ENCODE measurements around the gene RSRC1.
"Not testable (repeated sequence)": the region's sequence is repeated elsewhere in the genome, so short reads cannot be mapped to it uniquely, and the experiment has no call there.

RSRC1 gene

DNA sequence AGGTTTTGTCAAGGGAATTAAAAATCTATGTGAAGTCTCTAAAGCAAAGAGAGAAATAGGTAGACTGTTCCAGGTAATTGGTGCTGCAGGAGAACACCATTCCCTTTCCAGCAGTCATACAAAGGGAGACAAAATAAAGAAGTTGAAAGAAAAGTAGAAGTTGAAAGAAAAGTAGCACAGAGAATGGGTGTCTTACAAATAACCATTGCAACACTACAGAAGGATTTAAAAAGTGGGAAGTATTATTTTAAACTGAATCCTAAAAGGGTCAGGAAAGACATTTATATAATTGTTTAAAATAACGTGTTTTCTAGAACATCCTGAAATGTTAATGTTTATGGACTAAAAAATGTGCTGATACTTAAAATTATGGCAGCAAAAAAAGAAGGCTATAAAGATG is 223.8 kb downstream of the RSRC1 start:
- DNase-seq: no peak

DNA sequence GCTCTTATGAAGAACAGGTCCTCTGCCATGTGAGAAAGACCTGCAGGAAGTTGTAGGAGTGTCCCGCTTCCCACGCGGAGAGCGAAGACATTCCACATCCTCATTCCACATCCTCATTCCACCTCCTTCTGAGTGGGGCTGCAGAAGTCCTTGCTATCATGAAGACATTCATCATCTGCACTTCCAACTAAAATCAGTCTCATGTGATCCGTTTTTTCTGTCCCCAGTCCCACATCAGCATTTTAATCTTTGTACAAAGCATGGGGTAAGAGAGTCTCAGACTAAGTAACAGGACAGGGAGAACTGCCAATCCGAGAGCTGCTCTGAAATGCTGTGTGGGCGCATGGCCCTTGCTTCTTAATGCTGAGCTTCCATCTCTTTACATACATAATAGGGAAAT is 227.2 kb downstream of the RSRC1 start:
- DNase-seq: no peak

DNA sequence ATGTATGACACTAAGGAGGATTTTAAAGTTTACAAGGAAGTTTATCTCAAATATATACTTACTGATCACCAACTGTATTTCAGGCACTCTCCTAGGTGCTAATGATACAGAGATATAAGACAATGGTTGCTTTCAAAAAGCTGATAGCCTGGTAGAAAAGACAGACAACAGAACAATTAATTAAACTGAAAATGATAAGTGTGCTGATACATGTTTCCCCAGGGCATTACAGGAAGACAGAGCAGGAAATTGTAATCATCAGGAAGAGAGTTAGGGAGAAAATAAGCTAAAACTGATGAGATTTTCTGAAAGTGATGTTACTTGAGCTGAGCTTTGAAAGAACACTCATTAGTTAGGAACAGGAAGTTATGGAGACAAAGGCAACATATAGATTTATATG is 229.7 kb downstream of the RSRC1 start:
- DNase-seq: no peak

DNA sequence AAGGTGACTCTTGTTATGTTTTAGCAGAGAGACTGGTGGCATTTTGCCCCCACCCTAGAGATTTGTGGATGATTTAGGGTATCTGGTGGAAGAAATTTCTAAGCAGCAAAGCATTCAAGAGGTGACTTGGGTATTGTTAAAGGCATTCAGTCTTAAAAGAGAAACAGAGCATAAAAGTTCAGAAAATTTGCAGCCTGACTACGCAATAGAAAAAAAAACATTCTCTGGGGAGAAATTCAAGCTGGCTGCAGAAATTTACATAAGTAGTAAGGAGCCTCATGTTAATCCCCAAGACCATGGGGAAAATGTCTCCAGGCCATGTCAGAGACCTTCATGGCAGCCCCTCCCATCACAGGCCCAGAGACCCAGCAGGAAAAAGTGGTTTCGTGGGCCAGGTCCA is 231.1 kb downstream of the RSRC1 start:
- DNase-seq: not testable (repeated sequence)

DNA sequence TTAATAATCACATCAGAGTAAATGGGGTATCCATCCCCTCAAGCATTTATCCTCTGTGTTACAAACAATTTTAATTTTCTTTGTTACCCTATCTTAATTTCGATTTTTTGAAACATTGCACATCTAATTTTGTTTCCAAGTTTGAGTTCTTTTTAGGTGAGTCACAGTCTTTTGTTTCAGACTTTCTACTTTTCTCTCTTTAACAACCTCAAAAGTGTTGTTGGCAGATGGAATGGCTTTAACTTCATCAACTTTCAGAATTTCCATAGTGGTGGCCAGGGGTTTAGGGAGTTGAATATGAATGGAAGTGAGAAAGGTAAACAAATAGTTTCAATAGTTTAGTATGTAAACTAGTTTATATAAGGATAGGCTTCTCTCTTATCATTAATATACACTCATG is 238.1 kb downstream of the RSRC1 start:
- DNase-seq: no peak

DNA sequence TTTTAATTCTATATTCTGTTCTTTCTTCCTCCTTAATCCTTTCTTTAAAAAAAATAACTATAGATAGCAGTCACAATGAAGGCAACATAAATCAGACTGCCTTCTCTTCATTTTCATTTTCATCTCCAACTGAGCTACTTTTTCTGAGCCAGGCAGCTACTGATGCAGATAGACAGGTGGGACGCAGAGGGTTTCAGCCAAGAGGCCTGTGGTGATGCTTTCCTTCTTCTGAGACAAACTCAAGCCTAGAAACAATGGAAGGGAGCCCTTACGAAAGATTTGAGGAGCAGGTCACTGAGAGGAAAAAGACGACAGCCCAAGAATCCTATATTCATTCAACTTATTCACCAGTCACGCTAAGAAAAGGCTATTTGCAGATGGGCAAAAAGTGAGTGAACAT is 241.1 kb downstream of the RSRC1 start:
- DNase-seq: no peak

DNA sequence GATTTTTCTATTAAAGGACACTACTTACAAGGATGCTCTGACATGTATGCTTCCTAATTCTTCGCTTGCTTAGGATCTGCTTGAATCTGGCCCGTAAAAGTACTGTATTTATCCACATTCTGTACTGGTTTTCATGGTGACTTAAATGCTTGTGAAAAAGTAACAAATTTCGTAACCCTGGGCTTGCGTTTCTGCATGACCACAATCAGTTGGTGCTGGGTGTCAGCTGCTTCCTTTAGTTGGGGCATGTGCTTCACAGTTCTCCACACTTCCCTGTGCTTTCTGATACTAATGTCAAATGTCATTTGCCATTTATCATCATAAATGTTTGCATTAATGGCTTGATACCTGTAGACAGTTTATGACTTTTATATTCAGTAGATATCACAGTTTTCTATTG is 242.7 kb downstream of the RSRC1 start:
- no peak for DNase-seq

DNA sequence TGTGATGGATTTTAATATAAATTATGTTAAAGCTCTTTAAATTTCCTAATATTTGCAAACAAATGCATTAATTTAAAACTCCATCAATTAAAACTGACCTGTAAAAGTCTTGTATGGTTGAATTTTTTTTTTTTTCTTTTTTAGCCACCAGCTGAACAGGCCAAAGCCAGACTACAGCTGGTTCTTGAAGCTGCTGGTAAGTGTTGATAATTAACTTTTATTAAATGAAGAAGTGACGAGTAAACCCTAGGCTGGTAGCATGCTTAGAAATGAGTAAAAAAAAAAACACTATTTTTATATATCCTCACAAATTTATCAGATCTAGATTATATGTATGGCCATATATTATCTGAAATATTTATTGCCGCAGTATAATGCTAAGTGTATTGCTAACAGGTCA is 244.8 kb downstream of the RSRC1 start:
- DNase-seq: no peak

DNA sequence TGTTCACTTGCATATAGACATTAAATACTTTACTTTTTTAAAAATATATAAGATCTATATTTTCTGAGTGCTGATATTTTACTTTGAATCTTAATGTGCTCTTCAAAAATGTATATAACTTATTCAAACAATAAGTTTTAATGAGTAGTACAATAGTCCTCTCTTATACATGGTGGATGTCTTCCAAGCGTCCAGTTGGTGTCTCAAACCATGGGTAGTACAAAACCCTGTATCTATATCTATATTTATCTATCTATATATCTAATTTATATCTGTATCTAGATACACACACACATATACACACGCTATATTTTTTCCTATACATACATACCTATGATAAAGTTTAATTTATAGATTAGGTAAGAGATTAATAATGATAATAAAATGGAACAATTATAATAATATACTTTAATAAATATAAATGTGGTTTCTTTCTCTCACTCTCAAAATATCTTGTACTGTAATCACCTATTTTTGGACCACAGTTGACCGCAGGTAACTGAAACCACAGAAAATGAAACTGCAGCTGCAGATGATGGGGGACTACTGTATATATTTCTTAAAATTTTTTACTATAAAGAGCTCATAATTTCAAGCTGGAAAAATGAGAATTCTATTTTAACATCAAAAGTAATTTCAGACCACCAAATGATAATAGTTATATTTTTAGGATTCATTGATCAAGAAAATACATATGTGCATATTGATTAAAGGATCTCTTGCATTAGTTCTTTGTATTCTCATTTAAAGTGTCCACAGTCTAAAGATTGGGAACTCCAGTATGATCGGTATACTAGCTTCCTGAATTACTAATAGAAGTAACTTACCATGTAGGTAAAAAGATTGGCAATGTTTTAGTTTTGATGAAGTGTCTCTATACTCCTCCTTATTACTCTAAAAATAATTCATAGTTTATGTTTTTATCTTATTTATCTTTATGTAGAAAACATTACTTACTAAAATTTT is 246.0 kb downstream of the RSRC1 start:
- DNase-seq: no peak

DNA sequence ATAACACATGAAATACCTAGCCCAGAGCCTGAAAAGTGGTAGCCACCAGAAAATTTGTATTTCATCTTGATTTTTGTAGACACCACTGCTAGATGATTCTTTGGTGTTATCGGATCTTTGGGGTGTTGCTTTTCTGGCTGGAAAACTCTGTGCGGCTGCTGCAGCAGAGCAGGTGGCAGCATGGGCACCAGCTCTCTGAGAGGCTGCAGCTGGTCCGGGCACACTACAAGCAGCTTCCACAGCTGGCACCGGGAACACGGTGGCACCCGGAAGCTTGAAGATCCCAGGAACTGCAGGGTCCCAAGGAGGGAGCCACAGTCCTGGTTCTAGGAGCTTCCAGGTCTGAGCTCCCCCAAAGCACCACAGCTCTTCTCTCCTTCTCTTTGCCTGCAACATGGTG is 249.4 kb downstream of the RSRC1 start:
- no peak for DNase-seq

DNA sequence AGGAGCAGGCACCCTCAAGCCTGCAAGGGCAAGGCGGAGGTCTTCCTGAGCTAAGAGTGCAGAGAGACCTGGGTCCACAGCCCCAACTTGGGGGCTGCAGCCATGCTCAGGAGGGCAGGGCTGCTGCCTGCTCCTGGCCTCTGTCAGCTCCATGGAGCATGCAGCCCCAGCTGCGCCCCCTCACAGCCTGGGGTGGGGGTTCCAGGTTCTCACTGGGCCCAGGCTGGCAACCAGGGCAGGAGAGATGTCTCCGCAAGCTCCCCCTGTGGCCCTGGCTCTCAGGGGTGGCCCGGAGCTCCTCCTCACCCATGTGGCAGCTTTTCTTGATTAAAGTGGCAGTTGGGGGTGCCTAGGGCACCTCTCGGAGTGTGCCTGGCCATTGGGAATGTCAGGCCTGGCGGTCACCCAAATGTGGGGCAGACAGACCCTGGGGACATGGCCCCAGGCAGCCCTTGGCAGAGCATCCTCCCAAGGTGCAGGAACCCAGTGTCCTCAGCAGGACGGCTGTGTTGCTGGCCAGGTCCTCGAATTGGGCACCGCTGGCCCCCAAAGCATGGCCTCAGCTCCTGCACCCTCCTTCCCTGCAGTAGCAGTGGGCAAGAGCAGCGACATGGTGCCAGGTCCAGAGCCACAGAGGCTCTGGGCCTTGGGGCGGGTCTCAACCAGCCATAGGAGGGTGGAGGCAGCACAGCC is 251.0 kb downstream of the RSRC1 start:
- DNase-seq: no peak

DNA sequence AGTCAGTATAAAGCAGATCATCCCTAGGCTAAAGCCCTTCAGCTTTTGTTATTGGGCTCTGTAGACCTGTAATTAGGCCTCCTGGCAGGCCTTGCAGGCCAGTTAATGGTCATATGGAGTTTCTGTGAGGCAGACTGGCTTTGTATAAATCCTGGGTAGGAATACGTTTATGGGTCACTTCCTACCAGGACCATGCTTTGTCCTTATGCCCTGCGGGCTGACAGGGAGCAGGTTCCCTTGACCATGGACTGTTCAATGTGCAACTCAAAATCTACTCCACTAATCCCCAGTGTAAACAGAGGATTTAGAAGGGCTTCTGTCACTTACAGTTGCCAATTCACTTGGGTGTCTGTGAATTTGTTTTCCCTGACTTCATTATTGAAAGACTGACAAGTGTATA is 258.4 kb downstream of the RSRC1 start:
- no peak for DNase-seq

DNA sequence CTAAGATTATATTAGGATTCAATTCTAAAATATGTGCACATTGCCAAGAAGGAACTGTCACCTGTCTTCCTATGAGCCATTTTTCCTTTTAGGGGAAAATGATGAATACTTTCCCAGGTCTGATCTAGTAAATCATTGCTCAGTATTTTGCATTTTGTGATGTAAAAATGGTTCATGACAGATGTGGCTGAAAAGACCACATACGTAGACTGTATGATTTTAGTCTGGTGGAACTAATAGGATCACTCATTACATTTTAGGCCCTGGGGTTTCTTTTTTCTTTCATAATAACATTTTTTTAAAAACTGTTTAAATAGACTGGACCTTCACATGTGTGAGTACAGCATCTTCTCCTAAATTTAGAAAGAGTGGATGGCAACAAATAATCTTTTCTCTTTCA is 259.4 kb downstream of the RSRC1 start:
- DNase-seq: no peak

DNA sequence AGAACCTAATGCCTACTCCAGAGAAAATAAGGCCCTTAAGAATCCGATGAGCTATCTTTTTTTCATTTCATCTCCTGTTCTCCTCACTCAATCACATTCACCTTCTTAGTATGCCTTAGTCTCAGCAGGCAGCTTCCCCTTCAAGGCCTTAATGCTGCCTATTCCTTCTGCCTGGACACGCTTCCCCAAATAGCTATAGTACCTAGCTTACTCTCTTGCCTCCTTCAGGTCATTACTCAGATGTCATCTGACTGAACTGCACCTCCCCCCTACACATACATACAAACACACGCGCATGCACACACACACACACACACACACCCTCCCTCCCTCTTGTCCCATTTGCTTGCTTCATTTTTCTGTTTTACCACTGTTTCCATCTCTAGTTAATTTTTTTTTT is 269.6 kb downstream of the RSRC1 start:
- DNase-seq: no peak

DNA sequence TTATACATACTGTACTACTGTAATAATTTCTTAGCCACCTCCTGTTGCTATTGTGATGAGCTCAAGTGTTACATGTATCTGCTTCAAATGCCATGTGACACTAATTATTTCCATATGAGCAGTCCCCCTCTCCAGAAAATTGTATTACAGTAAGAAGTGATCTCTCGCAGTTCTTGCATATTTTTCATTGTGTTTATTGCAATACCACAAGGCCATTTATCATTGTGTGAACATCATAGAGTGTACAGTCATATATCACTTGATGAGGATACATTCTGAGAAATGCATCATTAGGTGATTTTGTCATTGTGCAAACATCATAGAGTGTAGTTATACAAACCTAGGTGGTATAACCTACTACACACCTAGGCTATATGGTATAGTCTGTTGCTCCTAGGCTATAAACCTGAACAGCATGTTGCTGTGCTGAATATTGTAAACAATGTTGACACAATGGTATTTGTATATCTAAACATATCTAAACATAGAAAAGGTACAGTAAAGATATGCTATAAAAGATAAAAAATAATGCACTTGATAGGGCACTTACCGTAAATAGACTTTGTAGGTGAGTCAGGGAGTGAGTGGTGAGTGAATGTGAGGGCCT is 271.5 kb downstream of the RSRC1 start:
- DNase-seq: no peak

DNA sequence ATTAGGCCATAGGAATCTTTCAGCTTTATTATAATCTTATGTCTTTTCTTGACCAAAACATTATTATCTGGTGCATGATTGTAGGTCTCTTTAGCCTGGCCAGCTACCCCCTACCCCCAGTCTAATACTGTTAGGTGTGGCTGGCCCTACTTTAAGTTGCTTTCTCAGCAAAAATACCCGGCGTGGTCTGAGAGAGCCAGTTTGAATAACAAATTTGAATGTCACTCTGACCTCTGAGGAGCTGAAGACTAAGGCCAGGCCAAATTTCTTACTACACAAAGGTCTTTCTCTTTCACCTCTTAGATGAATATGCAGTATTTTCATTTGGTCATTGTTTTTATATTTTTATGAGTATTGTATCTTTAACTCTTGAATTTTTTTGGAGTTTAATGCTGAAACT is 272.6 kb downstream of the RSRC1 start:
- no peak for DNase-seq

DNA sequence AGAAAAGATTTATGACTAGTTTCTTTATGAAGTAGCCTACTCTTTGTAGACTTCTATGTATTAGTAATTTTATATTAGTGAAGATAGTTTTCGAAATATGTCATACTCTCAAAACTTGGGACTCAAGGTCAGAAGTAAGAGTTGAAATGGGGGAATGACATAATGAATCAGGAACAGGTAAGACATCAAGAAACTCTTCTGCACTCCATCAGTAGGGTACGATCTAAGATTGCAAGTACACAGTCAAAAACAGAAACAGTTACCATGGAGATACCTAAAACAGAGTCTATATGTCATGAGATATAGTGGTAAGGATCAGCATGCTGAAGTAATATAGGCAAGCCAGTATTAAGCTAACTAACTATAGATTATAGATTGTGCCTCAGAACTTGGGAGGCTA is 274.1 kb downstream of the RSRC1 start:
- DNase-seq: no peak

DNA sequence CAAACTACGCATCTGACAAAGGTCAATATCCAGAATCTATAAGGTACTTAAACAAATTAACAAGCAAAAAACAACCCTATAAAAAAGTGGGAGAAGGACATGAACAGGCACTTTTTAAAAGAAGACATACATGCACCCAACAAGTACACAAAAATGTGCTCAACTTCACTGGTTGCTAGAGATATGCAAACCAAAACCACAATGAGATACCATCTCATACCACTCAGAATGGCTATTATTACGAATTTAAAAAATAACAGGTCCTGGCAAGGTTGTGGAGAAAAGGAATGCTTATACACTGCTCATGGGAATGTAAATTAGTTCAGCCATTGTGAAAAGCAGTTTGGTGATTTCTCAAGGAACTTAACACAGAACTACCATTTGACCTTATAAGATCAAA is 285.5 kb downstream of the RSRC1 start:
- no peak for DNase-seq

DNA sequence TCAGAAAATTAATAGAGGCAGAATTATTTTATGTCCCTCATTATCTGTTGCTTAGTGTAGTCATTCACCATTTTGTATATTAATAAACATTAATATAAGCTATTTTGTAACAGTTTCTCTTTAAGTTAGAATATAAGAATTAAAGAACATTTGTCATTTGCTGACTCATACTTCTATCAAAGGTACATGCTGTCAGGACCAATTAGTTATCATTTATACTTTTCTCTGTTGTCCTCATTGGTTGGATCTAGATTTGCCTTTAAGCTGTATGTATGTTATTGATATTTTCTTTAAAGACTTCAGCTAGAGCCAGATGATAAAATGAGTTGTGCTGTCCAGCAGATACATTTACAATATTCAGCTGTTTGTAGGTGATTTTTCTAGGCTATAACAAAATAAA is 292.7 kb downstream of the RSRC1 start:
- no peak for DNase-seq

DNA sequence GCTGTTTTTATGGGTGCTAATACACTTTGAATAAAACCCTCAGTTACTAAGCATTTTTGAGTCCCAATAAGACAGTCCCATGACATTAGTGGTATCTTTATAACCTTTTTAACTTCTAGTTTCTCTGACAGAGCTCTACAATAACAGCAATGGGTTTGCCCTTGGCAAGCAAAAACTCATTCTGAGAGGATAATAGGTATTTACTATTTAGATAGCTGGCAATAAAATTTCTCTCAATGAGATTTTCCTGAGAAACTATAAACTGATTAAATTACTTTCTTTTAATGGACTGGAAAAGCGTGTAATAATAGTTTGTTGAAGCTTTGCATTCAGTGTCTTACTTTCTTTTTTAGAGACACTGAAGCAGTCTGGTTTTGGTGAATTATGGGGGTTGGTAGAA is 293.1 kb downstream of the RSRC1 start:
- no peak for DNase-seq

DNA sequence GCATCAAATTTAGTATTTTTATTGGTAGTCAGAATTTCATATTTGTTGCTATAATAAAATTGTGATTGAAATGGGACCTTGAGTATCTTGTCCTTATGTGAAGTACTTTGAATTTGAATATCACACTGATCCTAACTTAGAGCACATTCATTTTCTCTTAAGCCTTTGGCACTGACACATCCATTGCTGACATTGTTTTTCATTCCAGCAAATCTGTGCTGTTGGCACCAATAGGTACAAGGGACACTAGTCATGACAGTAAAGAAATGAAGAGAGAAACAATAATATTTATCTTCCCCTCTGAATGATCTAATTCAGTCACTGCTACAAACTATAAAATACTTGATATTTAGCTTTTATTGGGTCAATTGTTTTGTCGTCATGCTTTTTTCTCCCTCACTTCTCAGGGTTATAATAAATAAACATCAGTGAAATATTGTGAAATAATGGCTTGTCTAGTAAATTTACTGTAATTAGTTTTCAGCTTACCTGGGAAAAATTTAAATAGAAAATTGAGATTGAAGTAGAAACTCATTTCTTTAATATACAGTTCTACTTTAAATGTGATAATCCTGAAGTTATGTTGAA is 294.3 kb downstream of the RSRC1 start:
- no peak for DNase-seq

DNA sequence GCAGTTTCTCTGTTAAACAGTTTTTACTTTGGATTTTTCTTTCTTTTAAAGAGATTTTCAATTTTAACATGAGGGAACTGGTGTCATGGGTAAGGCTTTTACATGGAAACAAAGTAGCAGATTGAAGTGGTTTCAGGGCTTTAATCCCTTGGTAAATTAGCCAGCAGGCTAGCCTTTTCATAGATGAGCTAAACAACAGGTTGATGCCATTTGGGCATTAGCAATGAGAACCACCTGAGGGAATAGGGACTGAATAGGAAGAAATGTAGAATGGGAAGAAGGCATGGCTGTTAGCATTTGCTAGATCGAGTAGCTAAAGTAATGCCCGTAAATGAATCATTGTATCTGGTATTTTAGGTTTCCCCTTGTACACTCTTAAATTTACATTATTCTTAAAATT is 295.6 kb downstream of the RSRC1 start:
- no peak for DNase-seq

DNA sequence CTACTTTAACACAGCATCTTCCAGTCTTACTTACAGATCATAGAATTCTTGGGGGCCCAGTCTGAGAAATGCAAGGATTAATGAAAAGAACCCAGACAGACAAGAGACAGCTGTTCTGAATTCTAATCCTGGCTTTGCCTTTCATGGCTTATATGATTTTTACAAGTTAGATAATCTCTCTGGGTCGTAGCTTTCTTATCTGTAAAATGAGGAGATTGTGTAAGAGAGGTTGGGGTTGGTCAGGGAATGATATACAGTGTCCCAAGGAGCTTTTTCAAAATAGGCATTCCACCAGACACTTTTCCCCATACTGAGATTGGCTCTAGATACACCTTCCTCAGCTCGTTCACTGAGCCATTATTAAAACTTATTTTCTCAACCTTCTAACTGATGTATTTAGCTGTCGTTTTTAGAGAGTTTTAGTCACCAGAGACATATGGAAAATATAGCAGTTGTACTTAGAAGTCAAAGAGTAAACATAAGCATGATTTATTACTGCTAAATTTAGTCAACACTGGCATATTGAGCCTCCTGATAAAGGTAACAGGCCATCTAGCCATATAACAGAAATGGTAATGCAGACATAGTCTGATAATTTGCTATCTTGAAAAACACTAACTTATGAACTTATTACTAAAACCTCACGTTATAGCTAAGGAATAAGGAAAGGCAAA is 298.1 kb downstream of the RSRC1 start:
- no peak for DNase-seq

Data from stimulated activated CD4-positive, alpha-beta T cell treated with anti-CD3 and anti-CD28 coated beads, Interleukin-4, amount 100 ng/mL, for 4 hours (primary cell).